ENCODE data around the gene CHST14. TPM values are rescaled to one million over a fixed set of nuclear protein-coding genes. Genes with fewer than 3 reads are reported as not detected.
A peak's percentile ranks its signal among the peaks of the same experiment; 100 is the strongest.

CHST14 gene
- total RNA-seq, 2 donors from 2014 or later: 9.5 to 9.7 TPM

DNA sequence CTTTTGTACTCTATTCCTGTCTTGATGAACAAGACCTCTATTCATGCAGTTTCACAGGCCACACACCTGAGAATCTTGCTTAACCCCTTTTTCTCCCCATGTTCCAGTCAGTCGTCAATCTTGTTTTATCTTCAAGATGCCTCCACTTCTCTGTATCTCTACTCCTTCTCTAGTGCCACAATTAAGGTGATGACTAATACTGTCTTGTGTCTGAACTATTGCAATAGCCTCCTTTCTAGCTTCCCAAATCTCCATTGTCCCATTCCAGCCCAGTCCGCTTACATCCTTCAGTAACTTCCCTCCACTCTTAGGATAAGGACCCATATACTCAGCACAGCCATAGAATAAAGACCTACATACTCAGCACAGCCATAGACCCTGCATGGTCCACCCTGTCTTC, 24.7 kb downstream of the CHST14 start:
- Mint-ChIP-seq H3K9me3 (no peaks in the 10 kb centered on the region), H3K4me1 (ENCODE audit: low read depth) (peaks cover 45% of the 10 kb centered on the region), H3K4me3 (no peak overlapping the region), H3K36me3 (ENCODE audit: insufficient read depth in 2 of 2) (no peaks in the 10 kb centered on the region), H3K27ac (no peak overlapping the region), H3K27me3 (ENCODE audit: low read depth) (peaks cover 12% of the 10 kb centered on the region)
- DNase-seq: no peak
- ATAC-seq (replicated peaks in 1 of 2): no peak

- no peak overlapping the region for H3K27ac Mint-ChIP-seq
- DNase-seq (no peak), ATAC-seq (replicated peaks in 1 of 2) (no peak)
- H3K4me3 Mint-ChIP-seq: no peak overlapping the region
- no peaks in the 10 kb centered on the region for H3K36me3 Mint-ChIP-seq (ENCODE audit: insufficient read depth in 2 of 2)
- peaks cover 24% of the 10 kb centered on the region for H3K27me3 Mint-ChIP-seq (ENCODE audit: low read depth)
- no peaks in the 10 kb centered on the region for H3K9me3 Mint-ChIP-seq
- peaks cover 37% of the 10 kb centered on the region for H3K4me1 Mint-ChIP-seq (ENCODE audit: low read depth)
Measured at GRCh38 chr15:40498418-40498817, 27.6 kb downstream of the CHST14 start.

DNA sequence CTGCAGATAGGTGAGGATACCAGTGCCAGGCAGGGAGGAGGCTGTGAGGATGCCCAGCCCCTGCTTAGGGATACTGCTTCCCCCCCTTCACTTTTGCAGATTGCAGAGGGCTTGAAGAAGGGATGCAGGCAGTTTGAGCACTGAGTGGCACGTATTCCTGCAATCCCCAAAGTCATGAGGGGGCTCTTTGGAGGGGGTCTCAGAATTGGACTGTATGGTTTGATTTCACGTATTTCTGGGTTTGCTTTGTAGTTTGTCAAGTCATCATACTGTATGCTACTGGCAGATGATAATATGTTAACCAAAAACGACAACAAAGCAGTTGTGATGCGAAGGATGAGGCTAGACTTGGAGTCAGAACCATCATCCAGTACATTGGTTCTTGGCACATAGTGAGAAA, 28.1 kb downstream of the CHST14 start:
- Mint-ChIP-seq H3K36me3 (ENCODE audit: insufficient read depth in 2 of 2) (no peaks in the 10 kb centered on the region), H3K4me1 (ENCODE audit: low read depth) (peaks cover 32% of the 10 kb centered on the region), H3K27me3 (ENCODE audit: low read depth) (peaks cover 27% of the 10 kb centered on the region)

GRCh38 chr15:40499931-40500330, 29.1 kb downstream of the CHST14 start:
- Mint-ChIP-seq H3K27ac (no peak overlapping the region), H3K27me3 (ENCODE audit: low read depth) (peaks cover 27% of the 10 kb centered on the region), H3K4me1 (ENCODE audit: low read depth) (peaks cover 22% of the 10 kb centered on the region), H3K4me3 (no peak overlapping the region), H3K36me3 (ENCODE audit: insufficient read depth in 2 of 2) (no peaks in the 10 kb centered on the region), H3K9me3 (no peaks in the 10 kb centered on the region)
- ATAC-seq (replicated peaks in 1 of 2): no peak
- no peak for DNase-seq

More for the DNA sequence above, 28.1 kb downstream of the CHST14 start:
- Mint-ChIP-seq H3K4me3 (no peak overlapping the region), H3K9me3 (no peaks in the 10 kb centered on the region), H3K27ac (no peak overlapping the region)
- no peak for ATAC-seq (replicated peaks in 1 of 2)
- DNase-seq: no peak

DNA sequence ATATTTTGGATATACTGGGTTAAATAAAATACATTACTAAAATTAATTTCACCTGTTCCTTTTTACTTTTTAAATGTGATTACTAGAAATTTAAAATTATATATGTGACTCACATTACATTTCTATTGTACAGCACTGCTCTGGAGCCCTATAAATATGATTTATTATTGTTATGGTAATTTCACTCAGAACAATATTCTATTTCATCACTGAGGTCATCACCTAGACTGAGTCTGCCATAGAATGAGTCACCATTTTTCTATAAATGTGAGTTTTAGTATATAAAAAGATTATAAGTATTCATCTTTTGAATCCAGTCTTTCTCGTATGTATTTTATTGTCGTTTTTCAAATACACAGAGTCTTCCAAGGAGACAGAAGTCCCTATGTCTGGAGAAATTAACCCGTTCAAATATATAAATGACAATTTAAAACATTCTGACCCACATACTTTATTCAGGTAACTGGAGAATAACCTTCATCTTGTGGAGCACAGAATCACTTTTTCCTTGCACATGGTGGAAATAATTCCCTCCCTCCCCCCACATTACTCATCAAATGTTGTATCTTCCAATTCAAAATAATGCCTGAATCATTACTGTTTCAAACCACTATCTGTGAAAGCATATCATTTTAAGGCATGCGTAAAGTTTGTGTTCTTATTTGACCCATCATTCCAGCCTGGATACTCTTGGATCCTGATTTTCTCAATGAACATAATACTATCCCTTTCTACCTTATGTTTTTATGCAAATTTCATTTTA, 30.0 kb downstream of the CHST14 start:
- H3K9me3 Mint-ChIP-seq: no peaks in the 10 kb centered on the region
- H3K4me3 Mint-ChIP-seq: no peak overlapping the region
- no peak overlapping the region for H3K27ac Mint-ChIP-seq
- DNase-seq: no peak
- H3K36me3 Mint-ChIP-seq (ENCODE audit: insufficient read depth in 2 of 2): no peaks in the 10 kb centered on the region
- peaks cover 15% of the 10 kb centered on the region for H3K4me1 Mint-ChIP-seq (ENCODE audit: low read depth)
- peak in 1 of 2 donors; percentile 42 for ATAC-seq (replicated peaks in 1 of 2)
- peaks cover 31% of the 10 kb centered on the region for H3K27me3 Mint-ChIP-seq (ENCODE audit: low read depth)

GRCh38 chr15:40501487-40501886, 30.7 kb downstream of the CHST14 start:
- Mint-ChIP-seq H3K4me3 (no peak overlapping the region), H3K9me3 (no peaks in the 10 kb centered on the region), H3K27ac (no peak overlapping the region), H3K4me1 (ENCODE audit: low read depth) (peaks cover 14% of the 10 kb centered on the region), H3K27me3 (ENCODE audit: low read depth) (peaks cover 38% of the 10 kb centered on the region), H3K36me3 (ENCODE audit: insufficient read depth in 2 of 2) (no peaks in the 10 kb centered on the region)
- DNase-seq (no peak), ATAC-seq (replicated peaks in 1 of 2) (no peak)

DNA sequence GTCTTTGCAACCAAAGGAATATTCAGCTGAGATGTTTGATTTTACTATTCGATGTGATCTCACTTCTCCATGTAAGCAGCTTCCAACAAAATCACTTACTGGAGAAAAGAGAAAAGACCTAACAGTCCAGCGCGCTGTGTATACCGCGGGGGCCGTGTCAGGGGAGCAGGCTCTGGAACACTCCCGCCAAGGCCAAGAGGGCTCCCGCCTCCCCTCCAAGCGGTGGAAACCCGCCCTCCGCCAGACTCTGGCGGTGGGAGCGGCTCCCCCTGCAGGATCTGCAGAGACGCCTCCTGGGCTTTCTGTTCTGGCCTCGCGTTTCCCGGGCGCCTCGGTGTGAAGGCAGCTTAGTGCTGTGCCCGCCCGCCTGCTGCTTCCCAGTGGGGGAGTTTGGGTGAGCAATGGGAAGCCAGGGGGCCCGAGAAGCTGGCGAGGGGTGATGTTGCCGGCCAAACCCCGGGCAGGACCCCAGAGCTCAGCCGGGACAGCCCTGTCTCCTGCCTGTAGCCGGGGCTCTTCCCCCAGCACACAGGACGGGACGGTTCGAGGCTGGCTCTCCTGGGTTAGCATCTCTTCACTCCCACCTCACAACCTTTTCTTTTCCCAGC, 36.3 kb downstream of the CHST14 start:
- Mint-ChIP-seq H3K4me1 (ENCODE audit: low read depth) (peaks cover 26% of the 10 kb centered on the region), H3K4me3 (peak overlapping the region; percentile 62 to 63), H3K9me3 (no peaks in the 10 kb centered on the region), H3K36me3 (ENCODE audit: insufficient read depth in 2 of 2) (no peaks in the 10 kb centered on the region), H3K27me3 (ENCODE audit: low read depth) (peaks cover 75% of the 10 kb centered on the region), H3K27ac (no peak overlapping the region)
- peak; percentile 71 to 76 for DNase-seq
- ATAC-seq (replicated peaks in 1 of 2): peak; percentile 75 to 80

GRCh38 chr15:40508216-40508615, 37.4 kb downstream of the CHST14 start:
- DNase-seq (no peak), ATAC-seq (replicated peaks in 1 of 2) (no peak)
- Mint-ChIP-seq H3K9me3 (no peaks in the 10 kb centered on the region), H3K4me3 (no peak overlapping the region), H3K27ac (no peak overlapping the region), H3K36me3 (ENCODE audit: insufficient read depth in 2 of 2) (no peaks in the 10 kb centered on the region), H3K4me1 (ENCODE audit: low read depth) (peaks cover 32% of the 10 kb centered on the region), H3K27me3 (ENCODE audit: low read depth) (peaks cover 76% of the 10 kb centered on the region)

- Mint-ChIP-seq H3K36me3 (ENCODE audit: insufficient read depth in 2 of 2) (no peaks in the 10 kb centered on the region), H3K4me3 (peak overlapping the region; percentile 42 to 45), H3K27ac (no peak overlapping the region), H3K9me3 (no peaks in the 10 kb centered on the region), H3K4me1 (ENCODE audit: low read depth) (peaks cover 32% of the 10 kb centered on the region), H3K27me3 (ENCODE audit: low read depth) (peaks cover 80% of the 10 kb centered on the region)
- ATAC-seq (replicated peaks in 1 of 2) (no peak), DNase-seq (no peak)
Measured at GRCh38 chr15:40510201-40510600, 39.4 kb downstream of the CHST14 start.

DNA sequence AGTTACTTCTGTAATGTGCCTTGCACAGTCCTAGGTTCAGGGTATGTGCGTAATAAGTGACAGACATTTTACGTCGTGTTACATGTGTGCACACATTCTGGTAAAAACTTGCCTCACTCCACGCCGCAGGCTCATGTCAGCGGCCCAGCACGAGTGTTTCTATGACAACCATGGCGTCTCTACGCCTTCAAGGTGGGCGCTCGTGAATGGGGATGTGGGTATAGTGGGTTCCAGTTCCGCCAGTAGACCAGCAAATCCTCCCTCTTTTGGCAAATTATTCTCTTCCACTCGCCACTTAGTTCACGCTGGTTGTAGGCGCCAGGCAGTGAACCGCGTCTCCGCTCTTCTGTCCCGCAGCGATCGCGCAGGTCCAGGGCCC, 40.3 kb downstream of the CHST14 start:
- Mint-ChIP-seq H3K4me3 (peak overlapping the region; percentile 81 to 90), H3K27me3 (ENCODE audit: low read depth) (peaks cover 73% of the 10 kb centered on the region), H3K4me1 (ENCODE audit: low read depth) (peaks cover 32% of the 10 kb centered on the region), H3K9me3 (no peaks in the 10 kb centered on the region), H3K27ac (no peak overlapping the region), H3K36me3 (ENCODE audit: insufficient read depth in 2 of 2) (no peaks in the 10 kb centered on the region)
- DNase-seq (peak; percentile 34 to 35), ATAC-seq (replicated peaks in 1 of 2) (peak; percentile 55 to 59)

GRCh38 chr15:40511472-40512133, 40.8 kb downstream of the CHST14 start:
- ATAC-seq (replicated peaks in 1 of 2) (peak; percentile 73 to 79), DNase-seq (peak; percentile 48 to 50)
- no peak overlapping the region for H3K27ac Mint-ChIP-seq
- peaks cover 68% of the 10 kb centered on the region for H3K27me3 Mint-ChIP-seq (ENCODE audit: low read depth)
- no peaks in the 10 kb centered on the region for H3K9me3 Mint-ChIP-seq
- no peaks in the 10 kb centered on the region for H3K36me3 Mint-ChIP-seq (ENCODE audit: insufficient read depth in 2 of 2)
- H3K4me3 Mint-ChIP-seq: peak overlapping the region; percentile 81 to 90
- H3K4me1 Mint-ChIP-seq (ENCODE audit: low read depth): peaks cover 31% of the 10 kb centered on the region

GRCh38 chr15:40512440-40512839, 41.7 kb downstream of the CHST14 start:
- H3K27me3 Mint-ChIP-seq (ENCODE audit: low read depth): peaks cover 60% of the 10 kb centered on the region
- H3K4me3 Mint-ChIP-seq: peak overlapping the region; percentile 68 to 81
- H3K4me1 Mint-ChIP-seq (ENCODE audit: low read depth): peaks cover 25% of the 10 kb centered on the region
- no peaks in the 10 kb centered on the region for H3K36me3 Mint-ChIP-seq (ENCODE audit: insufficient read depth in 2 of 2)
- ATAC-seq (replicated peaks in 1 of 2): no peak
- H3K9me3 Mint-ChIP-seq: no peaks in the 10 kb centered on the region
- DNase-seq: no peak
- no peak overlapping the region for H3K27ac Mint-ChIP-seq

- Mint-ChIP-seq H3K4me3 (no peak overlapping the region), H3K9me3 (no peaks in the 10 kb centered on the region), H3K27me3 (ENCODE audit: low read depth) (peaks cover 49% of the 10 kb centered on the region), H3K27ac (no peak overlapping the region), H3K4me1 (ENCODE audit: low read depth) (peaks cover 22% of the 10 kb centered on the region), H3K36me3 (ENCODE audit: insufficient read depth in 2 of 2) (no peaks in the 10 kb centered on the region)
- DNase-seq (no peak), ATAC-seq (replicated peaks in 1 of 2) (no peak)
Measured at GRCh38 chr15:40513609-40514008, 42.8 kb downstream of the CHST14 start.

Measured in activated T-cell treated with anti-CD3 and anti-CD28 coated beads, Interleukin-2, amount 50 U/mL, for 72 hours (primary cell).